HEK293 (cell line): ENCODE results near the gene STPG3.

Experiments
- CTCF ChIA-PET: fragments of 350-600 bp; formaldehyde crosslinking; extraction: SDS; loops from one replicate; lab custom pipeline; 2021; ENCODE audit warnings: antibody characterized with exemption; lab: Yijun Ruan, JAX
- POLR2A ChIA-PET: fragments of 300-600 bp; formaldehyde crosslinking; extraction: SDS; loops from one replicate; lab custom pipeline; 2020; ENCODE audit warnings: antibody characterized with exemption, inconsistent platforms; lab: Yijun Ruan, JAX
- H3K27ac ChIP-seq: fragments of 200-500 bp; sonication (Bioruptor generic); 2 replicates; pipeline ENCODE4 v1.5.1; 2014; ENCODE audit warnings: low read depth, low read length, control low read depth, inconsistent platforms; ENCODE audit errors: extremely low read depth
- H3K36me3 ChIP-seq, 2 experiments: fragments of 200-500 bp in 1 of 2; sonication (Bioruptor generic) in 1 of 2; 1 replicate in 1 of 2; 2 replicates in 1 of 2; pipeline ENCODE4 v1.5.1; 2014 to 2017; ENCODE audit warnings: inconsistent platforms in 2 of 2, low read length in 2 of 2; ENCODE audit not compliant: control insufficient read depth in 2 of 2, insufficient read depth in 1 of 2
- H3K4me1 ChIP-seq: fragments of 200-500 bp; sonication (Bioruptor generic); 2 replicates; pipeline ENCODE4 v1.5.1; 2014; ENCODE audit warnings: mild to moderate bottlenecking, low read length, inconsistent platforms; ENCODE audit not compliant: control insufficient read depth, insufficient read depth
- H3K4me3 ChIP-seq: 2 replicates; pipeline ENCODE4 v1.5.1; 2011; ENCODE audit warnings: low read depth, mild to moderate bottlenecking, control low read depth, low read length, moderate library complexity
- H3K9me3 ChIP-seq: fragments of 200-500 bp; sonication (Bioruptor generic); 2 replicates; pipeline ENCODE4 v1.5.1; 2014; ENCODE audit warnings: low read depth, low read length, inconsistent platforms; ENCODE audit not compliant: control insufficient read depth, insufficient read depth
- GLIS2 ChIP-seq: fragments of 450-650 bp; formaldehyde crosslinking; IDR thresholded peaks from 2 replicates; pipeline ENCODE4 v1.5.1; 2016; ENCODE audit warnings: missing biosample characterization, missing genetic modification characterization
- HOXA7 ChIP-seq: sonication (generic); formaldehyde crosslinking; IDR thresholded peaks from 2 replicates; pipeline ENCODE4 v1.8.1; 2022; ENCODE audit warnings: missing genetic modification reagents, borderline replicate concordance
- OSR2 ChIP-seq: fragments of 450-650 bp; formaldehyde crosslinking; IDR thresholded peaks from 2 replicates; pipeline ENCODE4 v1.5.1; 2016; ENCODE audit warnings: missing biosample characterization, missing genetic modification characterization
- REPIN1 ChIP-seq: fragments of 450-650 bp; formaldehyde crosslinking; IDR thresholded peaks from 2 replicates; pipeline ENCODE4 v1.5.1; 2017; ENCODE audit warnings: missing biosample characterization, missing genetic modification characterization, low read depth
- SP2 ChIP-seq: fragments of 450-650 bp; formaldehyde crosslinking; IDR thresholded peaks from 2 replicates; pipeline ENCODE4 v1.5.1; 2016; ENCODE audit warnings: missing biosample characterization, missing genetic modification characterization
- WT1 ChIP-seq: fragments of 450-650 bp; formaldehyde crosslinking; IDR thresholded peaks from 2 replicates; pipeline ENCODE4 v1.5.1; 2016; ENCODE audit warnings: missing biosample characterization, missing genetic modification characterization
- ZBTB20 ChIP-seq: fragments of 450-650 bp; formaldehyde crosslinking; IDR thresholded peaks from 2 replicates; pipeline ENCODE4 v1.5.1; 2016; ENCODE audit warnings: missing biosample characterization, missing genetic modification characterization
- ZBTB21 ChIP-seq: fragments of 450-650 bp; formaldehyde crosslinking; IDR thresholded peaks from 2 replicates; pipeline ENCODE4 v1.5.1; 2017; ENCODE audit warnings: missing biosample characterization, missing genetic modification characterization
- ZFP3 ChIP-seq: fragments of 450-650 bp; formaldehyde crosslinking; IDR thresholded peaks from 2 replicates; pipeline ENCODE4 v1.5.1; 2016; ENCODE audit warnings: low read depth, missing biosample characterization, missing genetic modification characterization
- ZFP37 ChIP-seq: fragments of 450-650 bp; formaldehyde crosslinking; IDR thresholded peaks from 2 replicates; pipeline ENCODE4 v1.5.1; 2016; ENCODE audit warnings: missing biosample characterization, missing genetic modification characterization
- ZNF121 ChIP-seq: fragments of 450-650 bp; formaldehyde crosslinking; IDR thresholded peaks from 2 replicates; pipeline ENCODE4 v1.5.1; 2016; ENCODE audit warnings: missing biosample characterization, missing genetic modification characterization
- ZNF558 ChIP-seq: fragments of 450-650 bp; formaldehyde crosslinking; IDR thresholded peaks from 2 replicates; pipeline ENCODE4 v1.5.1; 2016; ENCODE audit warnings: missing biosample characterization, missing genetic modification characterization
- ZNF600 ChIP-seq: fragments of 450-650 bp; formaldehyde crosslinking; IDR thresholded peaks from 2 replicates; pipeline ENCODE4 v1.5.1; 2016; ENCODE audit warnings: missing biosample characterization, missing genetic modification characterization
- ZNF768 ChIP-seq: fragments of 450-650 bp; formaldehyde crosslinking; IDR thresholded peaks from 2 replicates; pipeline ENCODE4 v1.5.1; 2018; ENCODE audit warnings: missing biosample characterization, mild to moderate bottlenecking, missing genetic modification characterization
- ZSCAN16 ChIP-seq: fragments of 450-650 bp; formaldehyde crosslinking; IDR thresholded peaks from 2 replicates; pipeline ENCODE4 v1.5.1; 2016; ENCODE audit warnings: missing biosample characterization, missing genetic modification characterization
- TF ChIP-seq, protein P1 (sequence below): fragments of 450-650 bp; formaldehyde crosslinking; conservative IDR thresholded peaks from 2 replicates; pipeline ENCODE4 v1.5.1; 2016; ENCODE audit warnings: low read depth, missing biosample characterization, missing genetic modification characterization
- TF ChIP-seq, protein P2 (sequence below): fragments of 450-650 bp; formaldehyde crosslinking; IDR thresholded peaks from 2 replicates; pipeline ENCODE4 v1.5.1; 2016; ENCODE audit warnings: missing biosample characterization, missing genetic modification characterization
- TF ChIP-seq, protein P3 (sequence below): fragments of 450-650 bp; formaldehyde crosslinking; IDR thresholded peaks from 2 replicates; pipeline ENCODE4 v1.5.1; 2016; ENCODE audit warnings: missing biosample characterization, missing genetic modification characterization
- TF ChIP-seq, protein P4 (sequence below): fragments of 450-650 bp; formaldehyde crosslinking; IDR thresholded peaks from 2 replicates; pipeline ENCODE4 v1.5.1; 2016; ENCODE audit warnings: missing biosample characterization, missing genetic modification characterization
- TF ChIP-seq, protein P5 (sequence below): fragments of 450-650 bp; formaldehyde crosslinking; IDR thresholded peaks from 2 replicates; pipeline ENCODE4 v1.5.1; 2016; ENCODE audit warnings: missing biosample characterization, missing genetic modification characterization
- TF ChIP-seq, protein P6 (sequence below): fragments of 450-650 bp; formaldehyde crosslinking; IDR thresholded peaks from 2 replicates; pipeline ENCODE4 v1.5.1; 2017; ENCODE audit warnings: missing biosample characterization, missing genetic modification characterization

The STPG3 gene

DNA sequence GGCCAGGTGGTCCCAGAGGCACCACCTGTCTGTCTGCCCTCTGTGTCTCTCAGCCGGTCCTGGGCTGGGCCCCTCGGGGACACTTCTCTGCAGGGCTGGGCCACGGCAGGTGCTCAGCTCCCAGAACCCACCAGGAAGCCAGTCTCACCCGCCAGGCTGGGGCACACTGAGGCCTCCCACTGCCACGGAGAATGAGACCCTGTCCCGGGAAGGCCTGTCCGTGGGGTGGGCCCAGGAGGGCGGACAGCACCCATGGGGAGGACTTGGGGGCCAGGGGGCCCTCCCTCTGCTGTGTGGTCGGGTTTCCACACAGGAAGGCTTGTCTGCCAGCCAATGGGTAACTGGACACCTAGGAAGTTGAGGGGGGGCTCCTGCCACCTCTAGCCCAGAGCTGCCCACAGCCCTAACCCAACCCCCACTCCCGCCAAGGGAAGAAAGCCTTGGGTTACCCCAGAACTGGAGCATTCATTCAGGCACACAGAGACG is 14.1 kb upstream of the STPG3 start (continued):
- TF ChIP-seq, protein P1, sequence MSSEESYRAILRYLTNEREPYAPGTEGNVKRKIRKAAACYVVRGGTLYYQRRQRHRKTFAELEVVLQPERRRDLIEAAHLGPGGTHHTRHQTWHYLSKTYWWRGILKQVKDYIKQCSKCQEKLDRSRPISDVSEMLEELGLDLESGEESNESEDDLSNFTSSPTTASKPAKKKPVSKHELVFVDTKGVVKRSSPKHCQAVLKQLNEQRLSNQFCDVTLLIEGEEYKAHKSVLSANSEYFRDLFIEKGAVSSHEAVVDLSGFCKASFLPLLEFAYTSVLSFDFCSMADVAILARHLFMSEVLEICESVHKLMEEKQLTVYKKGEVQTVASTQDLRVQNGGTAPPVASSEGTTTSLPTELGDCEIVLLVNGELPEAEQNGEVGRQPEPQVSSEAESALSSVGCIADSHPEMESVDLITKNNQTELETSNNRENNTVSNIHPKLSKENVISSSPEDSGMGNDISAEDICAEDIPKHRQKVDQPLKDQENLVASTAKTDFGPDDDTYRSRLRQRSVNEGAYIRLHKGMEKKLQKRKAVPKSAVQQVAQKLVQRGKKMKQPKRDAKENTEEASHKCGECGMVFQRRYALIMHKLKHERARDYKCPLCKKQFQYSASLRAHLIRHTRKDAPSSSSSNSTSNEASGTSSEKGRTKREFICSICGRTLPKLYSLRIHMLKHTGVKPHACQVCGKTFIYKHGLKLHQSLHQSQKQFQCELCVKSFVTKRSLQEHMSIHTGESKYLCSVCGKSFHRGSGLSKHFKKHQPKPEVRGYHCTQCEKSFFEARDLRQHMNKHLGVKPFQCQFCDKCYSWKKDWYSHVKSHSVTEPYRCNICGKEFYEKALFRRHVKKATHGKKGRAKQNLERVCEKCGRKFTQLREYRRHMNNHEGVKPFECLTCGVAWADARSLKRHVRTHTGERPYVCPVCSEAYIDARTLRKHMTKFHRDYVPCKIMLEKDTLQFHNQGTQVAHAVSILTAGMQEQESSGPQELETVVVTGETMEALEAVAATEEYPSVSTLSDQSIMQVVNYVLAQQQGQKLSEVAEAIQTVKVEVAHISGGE (tag by site-specific recombination) = no peak
- TF ChIP-seq ZNF558 (tag by site-specific recombination) (no peak), ZFP37 (no peak), WT1 (tag by site-specific recombination) (no peak), ZBTB21 (tag by site-specific recombination) (no peak), ZBTB20 (tag by site-specific recombination) (0 out of 2 replicates have a peak, but pooled peaks have one; percentile 2), HOXA7 (CRISPR knock-in tag) (no peak), GLIS2 (peak; percentile 75), ZFP3 (tag by site-specific recombination) (no peak)
- TF ChIP-seq, protein P2, sequence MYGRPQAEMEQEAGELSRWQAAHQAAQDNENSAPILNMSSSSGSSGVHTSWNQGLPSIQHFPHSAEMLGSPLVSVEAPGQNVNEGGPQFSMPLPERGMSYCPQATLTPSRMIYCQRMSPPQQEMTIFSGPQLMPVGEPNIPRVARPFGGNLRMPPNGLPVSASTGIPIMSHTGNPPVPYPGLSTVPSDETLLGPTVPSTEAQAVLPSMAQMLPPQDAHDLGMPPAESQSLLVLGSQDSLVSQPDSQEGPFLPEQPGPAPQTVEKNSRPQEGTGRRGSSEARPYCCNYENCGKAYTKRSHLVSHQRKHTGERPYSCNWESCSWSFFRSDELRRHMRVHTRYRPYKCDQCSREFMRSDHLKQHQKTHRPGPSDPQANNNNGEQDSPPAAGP = no peak; the same call in 1 of the 2 replicates

DNA sequence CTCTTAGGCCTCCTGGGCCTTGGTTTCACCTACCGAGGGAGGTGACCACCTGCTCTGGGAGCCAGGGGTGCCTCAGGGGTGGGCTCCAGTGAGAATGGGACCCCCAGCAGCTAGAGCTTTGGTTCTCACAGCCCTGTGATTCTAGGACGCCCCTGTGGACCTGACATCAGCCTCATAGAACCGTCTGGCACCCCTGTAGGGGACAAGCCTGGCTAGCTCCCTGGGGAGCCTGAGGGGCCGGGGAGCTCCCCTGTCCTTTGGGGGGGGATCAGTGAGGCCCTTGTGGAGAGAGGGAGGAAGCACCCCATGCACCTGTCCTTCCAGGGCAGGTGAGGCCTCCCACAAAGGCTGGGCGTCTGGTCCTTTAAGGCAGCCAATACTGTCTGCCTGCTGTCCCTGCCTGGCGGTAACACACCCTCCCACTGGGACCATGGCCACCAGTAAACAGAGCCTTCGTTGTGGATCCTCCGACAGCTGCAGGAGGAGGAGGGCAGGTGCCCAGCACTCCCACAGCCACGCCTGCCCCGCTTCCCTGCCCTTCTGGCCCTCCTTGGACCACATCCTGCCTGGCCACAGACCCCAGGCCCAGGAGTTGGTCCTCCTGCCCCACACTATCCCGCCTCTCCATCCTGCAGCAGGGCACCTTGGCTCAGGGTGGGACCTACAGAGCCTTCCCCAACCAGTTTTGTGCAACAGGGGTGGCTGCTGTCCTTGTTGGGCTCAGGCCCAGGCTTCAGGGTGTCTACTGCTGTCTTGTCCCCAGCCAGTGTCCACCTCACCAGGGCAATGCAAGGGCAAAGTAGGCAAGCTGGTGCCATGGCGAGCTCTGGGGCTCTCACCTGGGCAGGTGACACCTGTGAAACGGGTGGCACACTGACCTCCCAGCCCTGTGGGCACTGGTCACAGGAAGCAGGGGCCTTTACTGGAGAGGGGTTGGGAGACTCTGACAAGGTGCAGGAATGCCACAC is 13.0 kb upstream of the STPG3 start:
- Histone ChIP-seq H3K27ac (no peak overlapping the region), H3K4me3 (no peak overlapping the region), H3K4me1 (peaks cover 3% of the 10 kb centered on the region; the same call in 1 of the 2 replicates), H3K9me3 (no peaks in the 10 kb centered on the region), H3K36me3 (peaks cover 0 to 22% of the 10 kb centered on the region in 2 experiments; a peak in 1 of 3 replicates)
- POLR2A ChIA-PET = interaction anchor here (1.2 to 11.5 kb wide), 4 partner anchors 14 to 40 kb away, joined by 3 to 336 read pairs (median 168); partner anchors contain the start of genes CYSRT1, NELFB, RNF208 and RNF224
- CTCF ChIA-PET = interaction anchor here (0.5 to 3.4 kb wide), 31 partner anchors 8 to 303 kb away, joined by 3 to 45 read pairs (median 5); partner anchors contain the start of genes ANAPC2, NELFB, RNF224 and SSNA1
- TF ChIP-seq ZNF121 (tag by site-specific recombination) = no peak
- no peak for TF ChIP-seq OSR2
- peak; percentile 95 for TF ChIP-seq ZSCAN16 (tag by site-specific recombination)
- peak; percentile 92 for TF ChIP-seq ZNF600 (tag by site-specific recombination)
- TF ChIP-seq, protein P3, sequence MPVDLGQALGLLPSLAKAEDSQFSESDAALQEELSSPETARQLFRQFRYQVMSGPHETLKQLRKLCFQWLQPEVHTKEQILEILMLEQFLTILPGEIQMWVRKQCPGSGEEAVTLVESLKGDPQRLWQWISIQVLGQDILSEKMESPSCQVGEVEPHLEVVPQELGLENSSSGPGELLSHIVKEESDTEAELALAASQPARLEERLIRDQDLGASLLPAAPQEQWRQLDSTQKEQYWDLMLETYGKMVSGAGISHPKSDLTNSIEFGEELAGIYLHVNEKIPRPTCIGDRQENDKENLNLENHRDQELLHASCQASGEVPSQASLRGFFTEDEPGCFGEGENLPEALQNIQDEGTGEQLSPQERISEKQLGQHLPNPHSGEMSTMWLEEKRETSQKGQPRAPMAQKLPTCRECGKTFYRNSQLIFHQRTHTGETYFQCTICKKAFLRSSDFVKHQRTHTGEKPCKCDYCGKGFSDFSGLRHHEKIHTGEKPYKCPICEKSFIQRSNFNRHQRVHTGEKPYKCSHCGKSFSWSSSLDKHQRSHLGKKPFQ (tag by site-specific recombination) = no peak
- no peak for TF ChIP-seq REPIN1 (tag by site-specific recombination)
- peak; percentile 65 for TF ChIP-seq SP2
- TF ChIP-seq ZNF768 = no peak
- TF ChIP-seq, protein P4, sequence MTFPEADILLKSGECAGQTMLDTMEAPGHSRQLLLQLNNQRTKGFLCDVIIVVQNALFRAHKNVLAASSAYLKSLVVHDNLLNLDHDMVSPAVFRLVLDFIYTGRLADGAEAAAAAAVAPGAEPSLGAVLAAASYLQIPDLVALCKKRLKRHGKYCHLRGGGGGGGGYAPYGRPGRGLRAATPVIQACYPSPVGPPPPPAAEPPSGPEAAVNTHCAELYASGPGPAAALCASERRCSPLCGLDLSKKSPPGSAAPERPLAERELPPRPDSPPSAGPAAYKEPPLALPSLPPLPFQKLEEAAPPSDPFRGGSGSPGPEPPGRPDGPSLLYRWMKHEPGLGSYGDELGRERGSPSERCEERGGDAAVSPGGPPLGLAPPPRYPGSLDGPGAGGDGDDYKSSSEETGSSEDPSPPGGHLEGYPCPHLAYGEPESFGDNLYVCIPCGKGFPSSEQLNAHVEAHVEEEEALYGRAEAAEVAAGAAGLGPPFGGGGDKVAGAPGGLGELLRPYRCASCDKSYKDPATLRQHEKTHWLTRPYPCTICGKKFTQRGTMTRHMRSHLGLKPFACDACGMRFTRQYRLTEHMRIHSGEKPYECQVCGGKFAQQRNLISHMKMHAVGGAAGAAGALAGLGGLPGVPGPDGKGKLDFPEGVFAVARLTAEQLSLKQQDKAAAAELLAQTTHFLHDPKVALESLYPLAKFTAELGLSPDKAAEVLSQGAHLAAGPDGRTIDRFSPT (tag by site-specific recombination) = 0 out of 2 replicates have a peak, but pooled peaks have one; percentile 41
- TF ChIP-seq, protein P5, sequence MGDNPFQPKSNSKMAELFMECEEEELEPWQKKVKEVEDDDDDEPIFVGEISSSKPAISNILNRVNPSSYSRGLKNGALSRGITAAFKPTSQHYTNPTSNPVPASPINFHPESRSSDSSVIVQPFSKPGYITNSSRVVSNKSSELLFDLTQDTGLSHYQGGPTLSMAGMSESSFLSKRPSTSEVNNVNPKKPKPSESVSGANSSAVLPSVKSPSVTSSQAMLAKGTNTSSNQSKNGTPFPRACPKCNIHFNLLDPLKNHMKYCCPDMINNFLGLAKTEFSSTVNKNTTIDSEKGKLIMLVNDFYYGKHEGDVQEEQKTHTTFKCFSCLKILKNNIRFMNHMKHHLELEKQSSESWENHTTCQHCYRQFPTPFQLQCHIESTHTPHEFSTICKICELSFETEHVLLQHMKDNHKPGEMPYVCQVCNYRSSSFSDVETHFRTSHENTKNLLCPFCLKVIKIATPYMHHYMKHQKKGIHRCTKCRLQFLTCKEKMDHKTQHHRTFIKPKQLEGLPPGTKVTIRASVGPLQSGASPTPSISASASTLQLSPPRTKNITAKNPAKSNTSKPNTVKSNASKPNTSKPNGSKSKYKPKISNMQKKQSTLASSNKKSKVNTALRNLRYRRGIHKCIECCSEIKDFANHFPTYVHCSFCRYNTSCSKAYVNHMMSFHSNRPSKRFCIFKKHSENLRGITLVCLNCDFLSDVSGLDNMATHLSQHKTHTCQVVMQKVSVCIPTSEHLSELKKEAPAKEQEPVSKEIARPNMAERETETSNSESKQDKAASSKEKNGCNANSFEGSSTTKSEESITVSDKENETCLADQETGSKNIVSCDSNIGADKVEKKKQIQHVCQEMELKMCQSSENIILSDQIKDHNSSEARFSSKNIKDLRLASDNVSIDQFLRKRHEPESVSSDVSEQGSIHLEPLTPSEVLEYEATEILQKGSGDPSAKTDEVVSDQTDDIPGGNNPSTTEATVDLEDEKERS (tag by site-specific recombination) = no peak
- TF ChIP-seq, protein P6, sequence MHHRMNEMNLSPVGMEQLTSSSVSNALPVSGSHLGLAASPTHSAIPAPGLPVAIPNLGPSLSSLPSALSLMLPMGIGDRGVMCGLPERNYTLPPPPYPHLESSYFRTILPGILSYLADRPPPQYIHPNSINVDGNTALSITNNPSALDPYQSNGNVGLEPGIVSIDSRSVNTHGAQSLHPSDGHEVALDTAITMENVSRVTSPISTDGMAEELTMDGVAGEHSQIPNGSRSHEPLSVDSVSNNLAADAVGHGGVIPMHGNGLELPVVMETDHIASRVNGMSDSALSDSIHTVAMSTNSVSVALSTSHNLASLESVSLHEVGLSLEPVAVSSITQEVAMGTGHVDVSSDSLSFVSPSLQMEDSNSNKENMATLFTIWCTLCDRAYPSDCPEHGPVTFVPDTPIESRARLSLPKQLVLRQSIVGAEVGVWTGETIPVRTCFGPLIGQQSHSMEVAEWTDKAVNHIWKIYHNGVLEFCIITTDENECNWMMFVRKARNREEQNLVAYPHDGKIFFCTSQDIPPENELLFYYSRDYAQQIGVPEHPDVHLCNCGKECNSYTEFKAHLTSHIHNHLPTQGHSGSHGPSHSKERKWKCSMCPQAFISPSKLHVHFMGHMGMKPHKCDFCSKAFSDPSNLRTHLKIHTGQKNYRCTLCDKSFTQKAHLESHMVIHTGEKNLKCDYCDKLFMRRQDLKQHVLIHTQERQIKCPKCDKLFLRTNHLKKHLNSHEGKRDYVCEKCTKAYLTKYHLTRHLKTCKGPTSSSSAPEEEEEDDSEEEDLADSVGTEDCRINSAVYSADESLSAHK (tag by site-specific recombination) = no peak
